B cell (primary cell): Measurements from ENCODE around the gene CFAP221. TPM values are rescaled to one million over a fixed set of nuclear protein-coding genes. Genes with fewer than 3 reads are reported as not detected.

ENCODE experiments used
- ATAC-seq: fragments of 200-7000 bp; cut with Tn5 transposase; one replicate; pipeline ENCODE4 v1.10.0; 2021; ENCODE audit warnings: low read depth, mild to moderate bottlenecking, moderate number of reproducible peaks, moderate library complexity
- CTCF ChIA-PET: fragments of 350-600 bp; sonication (Branson Sonifier 250); formaldehyde crosslinking; loops from one replicate; lab custom pipeline; 2021; ENCODE audit warnings: antibody characterized with exemption, inconsistent platforms; lab: Charles Lee
- POLR2A ChIA-PET: fragments of 350-600 bp; sonication (Branson Sonifier 250); formaldehyde crosslinking; loops from one replicate; lab custom pipeline; 2021; ENCODE audit warnings: antibody characterized with exemption; lab: Charles Lee
- DNase-seq: peaks from one replicate; pipeline ENCODE4 v3.0.0; 2013
- H2AFZ ChIP-seq: 2 replicates; pipeline ENCODE4 v1.6.1; 2012; ENCODE audit warnings: mild to moderate bottlenecking, low read depth, low read length; ENCODE audit not compliant: insufficient read depth, poor library complexity, severe bottlenecking
- H3K27ac ChIP-seq, 2 donors: 1 replicate in 1 of 2; 2 replicates in 1 of 2; pipeline ENCODE4 v1.5.1; 2012 to 2013; ENCODE audit warnings: low read length in 2 of 2, mild to moderate bottlenecking in 2 of 2, moderate library complexity in 1 of 2
- H3K27me3 ChIP-seq, 4 experiments: fragments of 200-600 bp in 1 of 4; sonication (generic) in 1 of 4; replicated peaks in 1 of 4; 1 replicate in 2 of 4; 2 replicates in 2 of 4; pipeline versions ENCODE4 v1.6.1 to v1.7.0; 2013 to 2016; ENCODE audit warnings: low read length in 3 of 4, mild to moderate bottlenecking in 2 of 4, mixed read lengths in 1 of 4, moderate library complexity in 1 of 4; ENCODE audit not compliant: insufficient read depth in 4 of 4, control insufficient read depth in 3 of 4; ENCODE audit errors: control extremely low read depth in 1 of 4
- H3K36me3 ChIP-seq, 2 experiments: replicated peaks in 1 of 2; 1 replicate in 1 of 2; 2 replicates in 1 of 2; pipeline versions ENCODE4 v1.6.1 to v1.7.1; 2013; ENCODE audit warnings: low read length in 1 of 2; ENCODE audit not compliant: insufficient read depth in 2 of 2, control insufficient read depth in 1 of 2; ENCODE audit errors: control extremely low read depth in 1 of 2, extremely low read depth in 1 of 2
- H3K4me1 ChIP-seq, 2 donors: fragments of 200-600 bp in 1 of 2; sonication (generic) in 1 of 2; 1 replicate in 1 of 2; 2 replicates in 1 of 2; pipeline versions ENCODE4 v1.5.1 to v1.6.1; 2013 to 2017; ENCODE audit warnings: low read length in 2 of 2; ENCODE audit not compliant: control insufficient read depth in 2 of 2, insufficient read depth in 2 of 2
- H3K4me2 ChIP-seq: replicated peaks from 2 replicates; pipeline ENCODE3; 2012; ENCODE audit warnings: mild to moderate bottlenecking, low read depth, low read length; ENCODE audit not compliant: poor library complexity, severe bottlenecking
- H3K4me3 ChIP-seq, 5 experiments: fragments of 200-600 bp in 1 of 5; sonication (generic) in 1 of 5; 1 replicate in 3 of 5; 2 replicates in 2 of 5; pipeline versions ENCODE4 v1.5.1 to v1.7.0; 2011 to 2016; ENCODE audit warnings: low read length in 4 of 5, mild to moderate bottlenecking in 4 of 5, low read depth in 2 of 5, control low read depth in 1 of 5, moderate library complexity in 1 of 5; ENCODE audit not compliant: insufficient read depth in 1 of 5; ENCODE audit errors: control extremely low read depth in 1 of 5, extremely low read depth in 1 of 5
- H3K79me2 ChIP-seq: fragments of 200-600 bp; sonication (generic); one replicate; pipeline ENCODE4 v1.6.0; 2016; ENCODE audit warnings: low read length; ENCODE audit not compliant: control insufficient read depth, insufficient read depth
- H3K9ac ChIP-seq: fragments of 200-600 bp; sonication (generic); 2 replicates; pipeline ENCODE4 v1.6.1; 2017; ENCODE audit warnings: mild to moderate bottlenecking, low read length, moderate library complexity
- H3K9me3 ChIP-seq, 3 donors: one replicate each; pipeline versions ENCODE4 v1.6.1 to v1.7.1; 2013; ENCODE audit warnings: low read length in 2 of 3; ENCODE audit not compliant: control insufficient read depth in 2 of 3, insufficient read depth in 1 of 3; ENCODE audit errors: control extremely low read depth in 1 of 3
- H4K20me1 ChIP-seq: 2 replicates; pipeline ENCODE4 v1.6.0; 2012; ENCODE audit warnings: mild to moderate bottlenecking, low read length; ENCODE audit not compliant: insufficient read depth, control insufficient read depth, poor library complexity, severe bottlenecking
- H3K27ac Mint-ChIP-seq: one replicate; pipeline ENCODE4 v1.8.0; 2021; ENCODE audit warnings: mixed read lengths
- H3K27me3 Mint-ChIP-seq: one replicate; pipeline ENCODE4 v1.8.0; 2021; ENCODE audit warnings: mixed read lengths
- H3K4me1 Mint-ChIP-seq: one replicate; pipeline ENCODE4 v1.8.0; 2021; ENCODE audit warnings: mixed read lengths
- H3K4me3 Mint-ChIP-seq: one replicate; pipeline ENCODE4 v1.8.0; 2021; ENCODE audit warnings: mixed read lengths
- H3K9me3 Mint-ChIP-seq: one replicate; pipeline ENCODE4 v1.8.0; 2022; ENCODE audit warnings: mixed read lengths; ENCODE audit not compliant: insufficient read depth
- CTCF ChIP-seq: fragments of 200-600 bp; IDR thresholded peaks from one replicate; pipeline ENCODE4 v1.8.0; 2022; ENCODE audit warnings: antibody characterized with exemption, mild to moderate bottlenecking
- EZH2 ChIP-seq: IDR thresholded peaks from 2 replicates; pipeline ENCODE4 v1.6.1; 2012; ENCODE audit warnings: borderline replicate concordance, low read depth, mild to moderate bottlenecking, moderate library complexity, low read length; ENCODE audit not compliant: insufficient read depth, poor library complexity, severe bottlenecking
- WGBS: methylation state at CpG from one replicate; pipeline ENCODE4 v1.1.5; 2013; ENCODE audit warnings: missing lambda C conversion rate; ENCODE audit not compliant: insufficient coverage; 5-methylcytosine and 5-hydroxymethylcytosine counted together
- intact Hi-C: fragments of 100-400 bp; cut with micrococcal nuclease; formaldehyde crosslinking; loops from one replicate; pipeline ENCODE4 v1.10.0; 2022
- polyA plus RNA-seq: library from polyadenylated mRNA; depleted of rRNA; stranded (reverse); fragments of >200 nt; gene quantifications from 2 replicates; pipeline ENCODE4 v1.2.3, GENCODE V29; 2012
- total RNA-seq, 2 donors: library from RNA; stranded (reverse); fragments of 120-200 nt in 1 of 2; gene quantifications; 1 replicate in 1 of 2; 2 replicates in 1 of 2; pipeline versions ENCODE4 v1.2.3 to v1.2.4, GENCODE V29; 2013 to 2022

The CFAP221 gene
- total and polyA plus RNA-seq, 2 donors (not counting 1 experiment from before 2014, with no cell fraction given) = not detected

- H3K4me3 Mint-ChIP-seq = no peak overlapping the region
- DNase-seq (no peak), ATAC-seq (no peak)
- no peaks in the 10 kb centered on the region for H3K79me2 ChIP-seq
- no peaks in the 10 kb centered on the region for H3K27me3 Mint-ChIP-seq
- H3K4me1 ChIP-seq = no peaks in the 10 kb centered on the region
- H2AFZ ChIP-seq = no peak overlapping the region
- intact Hi-C loops = no loop called here
- peaks cover 0 to 2% (median 0%) of the 10 kb centered on the region in 4 experiments for H3K27me3 ChIP-seq
- H3K4me3 ChIP-seq = no peak overlapping the region
- no peak overlapping the region for H3K9ac ChIP-seq
- H3K36me3 ChIP-seq = no peaks in the 10 kb centered on the region
- CTCF ChIA-PET = no interaction called here
- H3K27ac ChIP-seq = no peak overlapping the region
- no peak overlapping the region for H3K27ac Mint-ChIP-seq
- H3K4me2 ChIP-seq = no peak overlapping the region
- TF ChIP-seq CTCF = no peak
- TF ChIP-seq EZH2 = no peak
- H3K4me1 Mint-ChIP-seq = no peaks in the 10 kb centered on the region
- H3K9me3 ChIP-seq = no peaks in the 10 kb centered on the region
- POLR2A ChIA-PET = no interaction called here
- H3K9me3 Mint-ChIP-seq = no peaks in the 10 kb centered on the region
- H4K20me1 ChIP-seq = no peaks in the 10 kb centered on the region
These were observed 40.2 kb downstream of the CFAP221 start for GRCh38 chr2:119584469-119584868.

- ATAC-seq (no peak), DNase-seq (no peak)
- 57% methylated on average over 3 of the region's 3 CpGs for WGBS
- Histone ChIP-seq H3K9ac (no peak overlapping the region), H2AFZ (no peak overlapping the region), H3K4me1 (no peaks in the 10 kb centered on the region), H4K20me1 (no peaks in the 10 kb centered on the region), H3K4me3 (no peak overlapping the region), H3K27me3 (no peaks in the 10 kb centered on the region), H3K27ac (no peak overlapping the region), H3K36me3 (no peaks in the 10 kb centered on the region), H3K4me2 (no peak overlapping the region), H3K79me2 (no peaks in the 10 kb centered on the region), H3K9me3 (no peaks in the 10 kb centered on the region)
- TF ChIP-seq EZH2 = no peak
- Mint-ChIP-seq H3K4me1 (no peaks in the 10 kb centered on the region), H3K27ac (no peak overlapping the region), H3K27me3 (no peaks in the 10 kb centered on the region), H3K9me3 (no peaks in the 10 kb centered on the region), H3K4me3 (no peak overlapping the region)
- intact Hi-C loops = no loop called here
- CTCF ChIA-PET = no interaction called here
- POLR2A ChIA-PET = no interaction called here
These were observed 41.8 kb downstream of the CFAP221 start for GRCh38 chr2:119586085-119586484.
